GM19468 (cell line): ENCODE data around the gene GSTA4.
A peak's percentile ranks its signal among the peaks of the same experiment; 100 is the strongest.

Experiments
- ATAC-seq: cut with Tn5 transposase; IDR thresholded peaks from one replicate; pipeline ENCODE4 v1.9.1; 2021; ENCODE audit warnings: mild to moderate bottlenecking, moderate library complexity, moderate number of reproducible peaks; ENCODE audit not compliant: unreplicated experiment; ENCODE audit errors: extremely low read depth

The GSTA4 gene

GRCh38 chr6:52995089-52995912 lies at the start of gene GSTA4:
Gene GSTA4 (minus strand): TSS chr6:52995284. CDS start chr6:52994243, 1,041 bp downstream.
- ATAC-seq, result peak; percentile 94

- no peak for ATAC-seq
Observed at GRCh38 chr6:53044572-53044971, 49.5 kb upstream of the GSTA4 start.

GRCh38 chr6:53044071-53044470 lies 49.0 kb upstream of the GSTA4 start:
- no peak for ATAC-seq

- ATAC-seq, result no peak
Observed at GRCh38 chr6:53043581-53043980, 48.5 kb upstream of the GSTA4 start.

GRCh38 chr6:53042112-53042511 lies 47.0 kb upstream of the GSTA4 start:
- no peak for ATAC-seq

- ATAC-seq, result no peak
Observed at GRCh38 chr6:53041356-53041755, 46.3 kb upstream of the GSTA4 start.

GRCh38 chr6:53038596-53038995 lies 43.5 kb upstream of the GSTA4 start:
- no peak for ATAC-seq

GRCh38 chr6:53038141-53038540 lies 43.1 kb upstream of the GSTA4 start:
- ATAC-seq, result no peak

GRCh38 chr6:53035549-53036213 lies 40.6 kb upstream of the GSTA4 start:
- no peak for ATAC-seq

- ATAC-seq, result no peak
Observed at GRCh38 chr6:53033764-53034163, 38.7 kb upstream of the GSTA4 start.

- no peak for ATAC-seq
Observed at GRCh38 chr6:53032849-53033248, 37.8 kb upstream of the GSTA4 start.

GRCh38 chr6:53031281-53031680 lies 36.2 kb upstream of the GSTA4 start:
- ATAC-seq, result no peak

GRCh38 chr6:53029761-53030160 lies 34.7 kb upstream of the GSTA4 start:
- ATAC-seq, result no peak

GRCh38 chr6:53029257-53029656 lies 34.2 kb upstream of the GSTA4 start:
- ATAC-seq, result no peak

GRCh38 chr6:53028467-53028866 lies 33.4 kb upstream of the GSTA4 start:
- no peak for ATAC-seq

GRCh38 chr6:53027131-53027718 lies 32.1 kb upstream of the GSTA4 start:
- no peak for ATAC-seq

- ATAC-seq, result no peak
Observed at GRCh38 chr6:53026526-53026925, 31.4 kb upstream of the GSTA4 start.

- no peak for ATAC-seq
Observed at GRCh38 chr6:53023323-53023722, 28.2 kb upstream of the GSTA4 start.

GRCh38 chr6:53020005-53020744 lies 25.1 kb upstream of the GSTA4 start:
- ATAC-seq, result no peak

GRCh38 chr6:53018446-53018845 lies 23.4 kb upstream of the GSTA4 start:
- no peak for ATAC-seq

- no peak for ATAC-seq
Observed at GRCh38 chr6:53015486-53015885, 20.4 kb upstream of the GSTA4 start.
